Mesothelial cell of epicardium (in vitro differentiated cells): ENCODE data around the gene SULT4A1. TPM values are rescaled to one million over a fixed set of nuclear protein-coding genes. Genes with fewer than 3 reads are reported as not detected.

ENCODE experiments used
- DNase-seq, 2 experiments: peaks; one replicate each; pipeline ENCODE4 v3.0.0; 2021; ENCODE audit warnings: low spot score in 2 of 2; ENCODE audit not compliant: unreplicated experiment in 2 of 2
- H3K27ac Mint-ChIP-seq: 2 replicates; pipeline ENCODE4 v1.8.0; 2021; ENCODE audit warnings: mixed read lengths
- H3K27me3 Mint-ChIP-seq: 2 replicates; pipeline ENCODE4 v1.8.0; 2021; ENCODE audit warnings: low read depth, mixed read lengths
- H3K36me3 Mint-ChIP-seq: 2 replicates; pipeline ENCODE4 v1.8.0; 2021; ENCODE audit warnings: mixed read lengths
- H3K4me1 Mint-ChIP-seq: 2 replicates; pipeline ENCODE4 v1.8.0; 2021; ENCODE audit warnings: mixed read lengths
- H3K4me3 Mint-ChIP-seq: 2 replicates; pipeline ENCODE4 v1.8.0; 2021; ENCODE audit warnings: mild to moderate bottlenecking, moderate library complexity, mixed read lengths
- H3K9me3 Mint-ChIP-seq: 2 replicates; pipeline ENCODE4 v1.8.0; 2021; ENCODE audit warnings: mixed read lengths
- CTCF ChIP-seq: fragments of 200-600 bp; sonication (generic); IDR thresholded peaks from one replicate; pipeline ENCODE4 v1.5.0; 2021; ENCODE audit warnings: antibody characterized with exemption; ENCODE audit not compliant: unreplicated experiment
- total RNA-seq: library from RNA; stranded (reverse); gene quantifications from 3 replicates; pipeline ENCODE4 v1.2.1, GENCODE V29; 2021

SULT4A1 gene
- total RNA-seq, 1 donor from 2014 or later, result 7.1 TPM

GRCh38 chr22:43820651-43821305, 41.5 kb downstream of the SULT4A1 start:
- H3K27me3 Mint-ChIP-seq, result peaks cover 5% of the 10 kb centered on the region
- no peaks in the 10 kb centered on the region for H3K36me3 Mint-ChIP-seq
- no peak overlapping the region for H3K27ac Mint-ChIP-seq
- no peaks in the 10 kb centered on the region for H3K9me3 Mint-ChIP-seq
- no peak overlapping the region for H3K4me3 Mint-ChIP-seq
- TF ChIP-seq CTCF, result no peak
- no peak for DNase-seq
- no peaks in the 10 kb centered on the region for H3K4me1 Mint-ChIP-seq

GRCh38 chr22:43819931-43820640, 42.2 kb downstream of the SULT4A1 start:
- H3K4me1 Mint-ChIP-seq, result no peaks in the 10 kb centered on the region
- TF ChIP-seq CTCF, result no peak
- H3K4me3 Mint-ChIP-seq, result no peak overlapping the region
- no peak overlapping the region for H3K27ac Mint-ChIP-seq
- no peaks in the 10 kb centered on the region for H3K9me3 Mint-ChIP-seq
- DNase-seq, result peak in 1 of 2 experiments; percentile 34
- H3K36me3 Mint-ChIP-seq, result peaks cover 3% of the 10 kb centered on the region
- H3K27me3 Mint-ChIP-seq, result peaks cover 2% of the 10 kb centered on the region

- H3K4me3 Mint-ChIP-seq, result no peak overlapping the region
- H3K4me1 Mint-ChIP-seq, result no peaks in the 10 kb centered on the region
- no peak overlapping the region for H3K27ac Mint-ChIP-seq
- DNase-seq, result peak in 1 of 2 experiments; percentile 29
- no peaks in the 10 kb centered on the region for H3K27me3 Mint-ChIP-seq
- peaks cover 5% of the 10 kb centered on the region for H3K36me3 Mint-ChIP-seq
- TF ChIP-seq CTCF, result no peak
- H3K9me3 Mint-ChIP-seq, result no peaks in the 10 kb centered on the region
Measured at GRCh38 chr22:43819421-43819921, 42.8 kb downstream of the SULT4A1 start.

GRCh38 chr22:43818981-43819380, 43.3 kb downstream of the SULT4A1 start:
- no peak overlapping the region for H3K27ac Mint-ChIP-seq
- no peaks in the 10 kb centered on the region for H3K27me3 Mint-ChIP-seq

GRCh38 chr22:43817402-43817801, 44.9 kb downstream of the SULT4A1 start:
- no peak for DNase-seq
- Mint-ChIP-seq H3K27ac (no peak overlapping the region), H3K9me3 (no peaks in the 10 kb centered on the region), H3K27me3 (no peaks in the 10 kb centered on the region), H3K4me3 (no peak overlapping the region), H3K36me3 (peaks cover 5% of the 10 kb centered on the region), H3K4me1 (peaks cover 13% of the 10 kb centered on the region)
- TF ChIP-seq CTCF, result no peak

More at GRCh38 chr22:43818981-43819380, 43.3 kb downstream of the SULT4A1 start:
- Mint-ChIP-seq H3K4me3 (no peak overlapping the region), H3K4me1 (peaks cover 2% of the 10 kb centered on the region), H3K9me3 (no peaks in the 10 kb centered on the region), H3K36me3 (peaks cover 5% of the 10 kb centered on the region)
- peak in 1 of 2 experiments; percentile 25 for DNase-seq
- TF ChIP-seq CTCF, result no peak
